Large intestine (tissue), 3 donors: ENCODE results near the gene LIMK1. TPM values are rescaled to one million over a fixed set of nuclear protein-coding genes. Genes with fewer than 3 reads are reported as not detected.

Source experiments
- DNase-seq, 2 donors: peaks; one replicate each; pipeline versions ENCODE4 v3.0.0 to v3.0.0-alpha.2; 2013
- H3K27ac ChIP-seq: one replicate; pipeline ENCODE4 v1.5.1; 2013; ENCODE audit warnings: low read length
- H3K27me3 ChIP-seq: 2 replicates; pipeline ENCODE4 v1.6.1; 2013; ENCODE audit warnings: low read length; ENCODE audit not compliant: control insufficient read depth, insufficient read depth
- H3K36me3 ChIP-seq: 2 replicates; pipeline ENCODE4 v1.6.1; 2013; ENCODE audit warnings: low read length; ENCODE audit not compliant: control insufficient read depth, insufficient read depth
- H3K4me1 ChIP-seq: one replicate; pipeline ENCODE4 v1.6.1; 2013; ENCODE audit warnings: low read length; ENCODE audit not compliant: control insufficient read depth, insufficient read depth
- H3K4me3 ChIP-seq: one replicate; pipeline ENCODE4 v1.5.1; 2013; ENCODE audit warnings: low read length
- H3K9me3 ChIP-seq: one replicate; pipeline ENCODE4 v1.6.1; 2013; ENCODE audit warnings: mild to moderate bottlenecking, low read depth, low read length, moderate library complexity; ENCODE audit not compliant: control insufficient read depth
- WGBS: methylation state at CpG from one replicate; pipeline ENCODE4 v1.1.5; 2013; ENCODE audit warnings: low lambda C conversion rate; ENCODE audit not compliant: insufficient coverage; 5-methylcytosine and 5-hydroxymethylcytosine counted together
- polyA plus RNA-seq: library from polyadenylated mRNA; unstranded; fragments of 120-200 nt; gene quantifications from one replicate; pipeline ENCODE4 v1.2.1, GENCODE V29; 2013

Gene LIMK1
- polyA plus RNA-seq, 1 donor: 10.2 TPM

DNA sequence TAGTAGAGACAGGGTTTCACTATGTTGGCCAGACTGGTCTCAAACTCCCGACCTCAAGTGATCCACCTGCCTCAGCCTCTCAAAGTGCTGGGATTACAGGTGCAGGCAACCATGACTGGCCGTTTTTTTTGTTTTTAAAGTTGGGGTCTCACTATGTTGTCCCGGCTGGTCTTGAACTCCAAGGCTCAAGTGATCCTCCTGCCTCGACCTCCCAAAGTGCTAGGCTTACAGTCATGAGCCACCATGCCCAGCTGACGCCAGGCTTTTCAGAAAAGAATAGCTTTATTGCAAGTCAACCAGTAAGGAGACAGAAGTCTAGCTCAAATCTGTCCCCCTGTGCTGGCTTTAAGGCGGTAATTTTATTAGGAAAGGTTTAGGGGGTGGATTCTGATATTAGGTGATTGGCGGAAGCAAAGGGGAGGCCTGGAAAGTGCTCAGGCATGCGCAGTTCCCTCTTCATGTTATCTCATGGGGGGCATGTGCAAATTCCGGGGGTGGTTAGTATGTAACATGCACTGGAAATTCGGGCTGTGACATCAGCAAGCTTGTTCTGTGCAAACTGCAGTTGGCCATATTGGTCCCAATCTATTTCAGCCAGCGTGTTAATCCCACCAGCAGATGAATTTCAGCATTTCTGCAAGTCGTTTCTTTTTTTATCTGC lies 42.7 kb downstream of the LIMK1 start:
- DNase-seq: no peak
- Histone ChIP-seq H3K27me3 (no peaks in the 10 kb centered on the region), H3K4me3 (no peak overlapping the region), H3K27ac (no peak overlapping the region), H3K4me1 (no peaks in the 10 kb centered on the region), H3K36me3 (peaks cover 3% of the 10 kb centered on the region), H3K9me3 (no peaks in the 10 kb centered on the region)
- 40% methylated on average over 1 of the region's 12 CpGs for WGBS

DNA sequence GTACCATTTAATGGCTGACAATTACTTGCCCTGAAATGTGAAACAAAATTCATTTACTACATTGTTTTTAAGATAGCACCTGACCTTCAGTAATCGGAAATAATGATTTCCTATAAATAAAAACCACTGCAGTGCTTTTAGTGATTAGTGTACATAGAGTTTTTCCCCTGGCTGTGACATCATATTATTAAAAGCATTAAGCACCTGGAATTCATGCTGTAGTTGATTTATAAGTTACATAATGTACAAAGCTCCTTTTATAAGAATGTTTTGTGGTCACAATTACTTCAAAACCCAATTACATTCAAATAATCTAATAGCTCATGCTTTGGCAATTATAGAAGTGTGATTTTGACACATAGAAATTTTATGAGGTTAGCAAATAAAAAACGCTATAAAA lies 46.3 kb downstream of the LIMK1 start:
- Histone ChIP-seq H3K9me3 (no peaks in the 10 kb centered on the region), H3K4me3 (no peak overlapping the region), H3K4me1 (no peaks in the 10 kb centered on the region), H3K27ac (no peak overlapping the region), H3K36me3 (no peaks in the 10 kb centered on the region), H3K27me3 (peaks cover 2% of the 10 kb centered on the region)
- no CpG with 5 or more reads among the region's 2 CpGs for WGBS
- DNase-seq: no peak

DNA sequence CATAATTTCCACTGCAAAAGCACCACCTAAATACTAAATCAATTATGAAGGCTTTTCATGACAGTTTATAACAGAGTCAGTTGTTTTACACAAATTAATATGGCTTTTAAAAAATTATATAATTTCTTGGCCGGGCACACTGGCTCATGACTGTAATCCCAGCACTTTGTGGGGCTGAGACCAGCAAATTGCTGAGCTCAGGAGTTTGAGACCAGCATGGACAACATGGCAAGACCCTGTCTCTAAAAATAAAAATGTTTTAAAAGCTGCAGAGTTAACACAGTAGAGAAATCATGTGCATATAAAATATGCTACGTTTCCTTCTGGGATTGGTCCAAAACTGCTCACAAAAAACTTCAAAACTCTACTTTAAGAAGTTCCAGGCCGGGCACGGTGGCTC lies 46.9 kb downstream of the LIMK1 start:
- Histone ChIP-seq H3K9me3 (no peaks in the 10 kb centered on the region), H3K36me3 (no peaks in the 10 kb centered on the region), H3K4me3 (no peak overlapping the region), H3K27ac (no peak overlapping the region), H3K4me1 (no peaks in the 10 kb centered on the region), H3K27me3 (peaks cover 2% of the 10 kb centered on the region)
- 86% methylated on average over 1 of the region's 4 CpGs for WGBS
- no peak for DNase-seq

DNA sequence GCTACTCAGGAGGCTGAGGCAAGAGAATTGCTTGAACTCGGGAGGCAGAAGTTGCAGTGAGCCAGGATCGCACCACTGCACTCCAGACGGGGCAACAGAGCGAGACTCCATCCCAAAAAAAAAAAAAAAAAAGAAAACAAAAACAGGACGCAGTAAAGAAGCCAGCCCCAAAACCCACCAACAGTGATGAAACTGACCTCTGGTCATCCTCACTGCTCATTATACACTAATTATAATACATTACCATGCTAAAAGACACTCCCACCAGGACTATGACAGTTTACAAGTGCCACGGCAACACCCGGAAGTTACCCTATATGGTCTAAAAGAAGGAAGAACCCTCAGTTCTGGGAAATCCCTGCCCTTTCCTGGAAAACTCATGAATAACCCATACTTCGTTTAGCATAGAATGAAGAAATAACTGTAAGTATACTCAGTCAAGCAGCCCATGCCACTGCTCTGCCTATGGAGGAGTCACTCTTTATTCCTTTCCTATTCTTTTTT lies 50.6 kb downstream of the LIMK1 start:
- H3K27ac ChIP-seq: no peak overlapping the region

DNA sequence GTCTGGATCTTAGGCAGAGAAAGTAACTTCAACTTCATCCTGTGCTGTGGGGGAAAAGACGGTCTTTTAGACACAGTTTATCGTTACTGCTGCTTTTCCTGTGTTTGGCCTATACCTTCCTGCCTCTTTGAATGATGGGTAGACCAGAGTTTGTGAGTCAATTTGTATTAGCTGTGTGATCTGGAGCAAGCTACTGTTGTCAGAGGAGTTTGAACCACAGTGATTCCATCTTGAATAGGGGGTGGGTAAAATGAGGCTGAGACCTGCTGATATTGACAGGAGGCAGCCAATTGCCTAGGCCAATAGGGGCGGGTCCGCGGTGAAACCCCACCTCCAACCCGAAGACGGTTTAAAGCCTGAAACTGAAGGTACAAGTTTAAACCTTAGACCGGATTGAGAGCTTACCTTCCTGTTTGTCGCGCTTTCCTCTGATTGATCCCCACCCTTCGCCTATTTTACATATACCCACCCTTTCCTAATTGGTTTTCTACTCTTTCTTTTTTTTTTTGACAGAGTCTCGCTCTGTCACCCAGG lies 54.8 kb downstream of the LIMK1 start:
- Histone ChIP-seq H3K27me3 (peaks cover 2% of the 10 kb centered on the region), H3K9me3 (no peaks in the 10 kb centered on the region), H3K36me3 (no peaks in the 10 kb centered on the region), H3K27ac (no peak overlapping the region), H3K4me1 (no peaks in the 10 kb centered on the region), H3K4me3 (no peak overlapping the region)
- no peak for DNase-seq
- WGBS: 91% methylated on average over 6 of the region's 12 CpGs

More for the DNA sequence above, 50.6 kb downstream of the LIMK1 start:
- Histone ChIP-seq H3K4me3 (no peak overlapping the region), H3K36me3 (no peaks in the 10 kb centered on the region), H3K27me3 (peaks cover 2% of the 10 kb centered on the region), H3K4me1 (no peaks in the 10 kb centered on the region), H3K9me3 (no peaks in the 10 kb centered on the region)
- WGBS: no CpG with 5 or more reads among the region's 8 CpGs
- DNase-seq: no peak

DNA sequence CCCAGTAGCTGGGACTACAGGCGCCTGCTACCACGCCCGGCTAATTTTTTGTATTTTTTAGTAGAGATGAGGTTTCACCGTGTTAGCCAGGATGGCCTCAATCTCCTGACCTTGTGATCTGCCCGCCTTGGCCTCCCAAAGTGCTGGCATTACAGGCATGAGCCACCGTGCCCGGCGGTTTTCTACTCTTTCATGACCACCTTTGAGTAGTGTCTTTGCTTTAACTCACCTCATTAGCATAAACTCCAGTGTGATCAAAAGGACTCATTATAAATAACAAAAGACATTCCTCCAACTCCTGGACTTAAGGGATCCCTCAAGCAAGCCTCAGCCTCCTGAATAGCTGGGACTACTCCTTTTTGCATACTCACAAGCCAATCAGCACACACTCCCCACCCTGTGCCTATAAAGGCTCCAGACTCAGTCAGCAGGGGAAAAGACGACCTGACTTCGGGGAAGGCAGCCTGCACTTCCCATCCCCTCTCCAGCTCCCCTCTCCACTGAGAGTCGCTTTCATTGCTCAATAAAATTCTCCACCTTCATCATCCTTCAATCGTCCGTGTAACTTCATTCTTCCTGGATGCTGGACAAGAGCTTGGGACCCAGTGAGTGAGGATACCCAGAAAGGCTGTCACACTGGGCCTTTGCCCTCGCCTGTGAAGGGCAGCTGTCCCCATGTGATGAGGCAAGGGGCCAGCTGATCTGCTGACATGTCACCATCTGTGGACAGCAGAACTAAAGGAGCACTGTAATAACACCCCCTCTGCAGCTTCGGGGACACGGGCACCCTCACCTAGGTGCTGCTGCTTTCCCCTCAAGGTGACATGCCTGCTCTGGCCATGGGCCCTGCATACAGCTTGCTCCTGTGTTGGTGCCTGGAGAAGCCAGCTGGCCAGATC lies 55.6 kb downstream of the LIMK1 start:
- Histone ChIP-seq H3K4me1 (no peaks in the 10 kb centered on the region), H3K27ac (no peak overlapping the region), H3K4me3 (no peak overlapping the region), H3K27me3 (no peaks in the 10 kb centered on the region), H3K9me3 (no peaks in the 10 kb centered on the region), H3K36me3 (no peaks in the 10 kb centered on the region)
- no peak for DNase-seq
- WGBS: no CpG with 5 or more reads among the region's 16 CpGs

DNA sequence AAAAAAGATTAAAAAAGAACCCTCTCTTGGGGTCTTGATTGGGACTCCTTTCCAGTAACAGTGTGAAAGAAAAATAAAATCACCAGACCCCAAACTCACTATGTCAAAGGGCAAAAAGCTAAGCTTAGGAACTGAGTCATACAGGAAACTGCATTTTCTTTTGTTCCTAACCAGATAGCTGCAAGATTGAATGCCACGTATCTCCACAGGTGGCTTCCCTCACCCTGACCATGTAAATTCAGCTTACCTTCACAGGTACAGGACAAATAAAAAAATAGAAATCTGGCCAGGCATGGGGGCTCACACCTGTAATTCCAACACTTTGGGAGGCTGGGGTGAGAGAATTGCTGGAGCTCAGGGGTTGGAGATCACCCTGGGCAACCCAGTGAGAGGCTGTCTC lies 58.1 kb downstream of the LIMK1 start:
- Histone ChIP-seq H3K36me3 (no peaks in the 10 kb centered on the region), H3K27ac (no peak overlapping the region), H3K9me3 (no peaks in the 10 kb centered on the region), H3K4me1 (no peaks in the 10 kb centered on the region), H3K27me3 (no peaks in the 10 kb centered on the region), H3K4me3 (no peak overlapping the region)
- whole genome bisulfite sequencing: 80% methylated on average over 1 of the region's 1 CpG
- no peak for DNase-seq

DNA sequence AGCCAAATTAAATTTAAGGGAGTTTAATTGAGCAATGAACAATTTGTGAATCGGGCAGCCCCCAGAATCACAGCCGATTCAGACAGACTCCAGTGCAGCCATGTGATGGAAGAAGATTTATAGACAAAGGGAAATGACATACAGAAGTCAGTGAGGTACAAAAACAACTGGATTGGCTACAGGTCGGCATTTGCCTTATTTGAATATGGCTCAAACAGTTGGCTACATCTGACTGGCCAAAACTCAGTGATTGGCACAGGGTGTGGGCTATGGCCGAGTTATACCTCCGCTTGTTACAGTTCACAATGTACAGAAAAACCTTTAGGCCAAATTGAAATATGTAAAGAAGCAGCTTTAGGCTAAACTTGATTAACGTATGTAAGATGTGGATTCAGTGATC lies 59.8 kb downstream of the LIMK1 start:
- H3K4me1 ChIP-seq: no peaks in the 10 kb centered on the region

DNA sequence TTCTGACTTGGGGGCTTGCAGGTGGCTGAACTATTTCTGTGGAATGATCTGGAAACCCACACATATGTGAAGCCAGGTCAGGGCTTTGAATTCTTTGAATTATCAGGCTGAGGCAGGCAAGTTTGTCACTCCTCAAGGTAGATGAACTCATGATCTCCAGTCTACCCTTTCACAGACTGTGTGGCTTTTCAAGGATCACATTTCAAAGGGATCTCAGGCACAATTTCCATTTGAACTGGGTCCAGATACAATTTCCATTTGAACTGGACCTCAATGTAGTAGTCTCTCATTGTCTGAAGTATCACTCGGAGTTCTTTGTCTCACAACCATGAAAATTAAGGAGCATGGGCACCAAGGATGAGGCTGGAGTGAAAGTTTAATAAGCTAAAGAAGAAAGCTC lies 64.9 kb downstream of the LIMK1 start:
- no peak overlapping the region for H3K27ac ChIP-seq
- DNase-seq: no peak
- no peaks in the 10 kb centered on the region for H3K4me1 ChIP-seq
- WGBS: no CpG with 5 or more reads among the region's 1 CpG
- no peaks in the 10 kb centered on the region for H3K9me3 ChIP-seq
- no peak overlapping the region for H3K4me3 ChIP-seq
- H3K27me3 ChIP-seq: no peaks in the 10 kb centered on the region
- no peaks in the 10 kb centered on the region for H3K36me3 ChIP-seq

More for the DNA sequence above, 59.8 kb downstream of the LIMK1 start:
- Histone ChIP-seq H3K27ac (no peak overlapping the region), H3K36me3 (no peaks in the 10 kb centered on the region), H3K4me3 (no peak overlapping the region), H3K27me3 (no peaks in the 10 kb centered on the region), H3K9me3 (no peaks in the 10 kb centered on the region)
- DNase-seq: no peak
- no CpG with 5 or more reads among the region's 6 CpGs for WGBS

DNA sequence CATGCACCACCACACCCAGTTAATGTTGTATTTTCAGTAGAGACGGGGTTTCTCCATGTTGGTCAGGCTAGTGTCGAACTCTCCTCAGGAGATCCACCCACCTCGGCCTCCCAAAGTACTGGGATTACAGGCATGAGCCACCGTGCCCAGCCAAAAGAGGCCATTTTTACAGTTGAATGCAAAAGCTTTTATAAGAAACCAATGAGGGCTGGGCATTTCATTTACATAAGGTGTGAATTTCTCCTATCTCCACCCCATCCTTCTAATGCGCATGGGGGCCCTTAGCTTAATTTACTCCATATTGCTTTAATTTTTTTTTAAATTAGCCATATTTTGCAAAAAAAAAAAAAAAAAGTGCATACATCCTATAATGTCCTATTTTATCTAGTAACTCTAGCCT lies 65.5 kb downstream of the LIMK1 start:
- Histone ChIP-seq H3K27ac (no peak overlapping the region), H3K9me3 (no peaks in the 10 kb centered on the region), H3K27me3 (no peaks in the 10 kb centered on the region), H3K4me1 (no peaks in the 10 kb centered on the region), H3K36me3 (no peaks in the 10 kb centered on the region), H3K4me3 (no peak overlapping the region)
- no CpG with 5 or more reads among the region's 5 CpGs for WGBS
- DNase-seq: no peak
